K562 (cell line): Measurements from ENCODE around the gene SFXN3. TPM values are rescaled to one million over a fixed set of nuclear protein-coding genes. Genes with fewer than 3 reads are reported as not detected.
A peak's percentile ranks its signal among the peaks of the same experiment; 100 is the strongest.

Source experiments
- DACH1 ChIP-seq: fragments of 450-650 bp; IDR thresholded peaks from 2 replicates; pipeline ENCODE4 v1.6.1; 2018; ENCODE audit not compliant: partially characterized antibody
- HDGF ChIP-seq: fragments of 450-650 bp; IDR thresholded peaks from 2 replicates; pipeline ENCODE4 v1.6.1; 2016
- KAT2B ChIP-seq: IDR thresholded peaks from one replicate; pipeline ENCODE4 v1.6.1; 2012; ENCODE audit warnings: low read depth, mild to moderate bottlenecking, control low read depth, inconsistent platforms, low read length, moderate library complexity
- MAZ ChIP-seq, 2 experiments: fragments of 450-650 bp in 1 of 2; sonication (generic) in 1 of 2; formaldehyde crosslinking; IDR thresholded peaks in 1 of 2; conservative IDR thresholded peaks in 1 of 2; 2 replicates each; pipeline versions ENCODE4 v1.4.0 to v1.5.0; 2020; ENCODE audit warnings: mild to moderate bottlenecking in 1 of 2, missing genetic modification reagents in 1 of 2
- POLR2AphosphoS2 ChIP-seq: IDR thresholded peaks from 2 replicates; pipeline ENCODE4 v1.6.1; 2012; ENCODE audit warnings: low read length, improper control_type of control experiment
- POLR2G ChIP-seq: fragments of 200-400 bp; formaldehyde crosslinking; IDR thresholded peaks from 2 replicates; pipeline ENCODE4 v1.6.1; 2017; ENCODE audit warnings: low read depth, mild to moderate bottlenecking, antibody characterized with exemption, low read length, moderate library complexity
- RBBP5 ChIP-seq: fragments of 200-600 bp; sonication (generic); IDR thresholded peaks from 2 replicates; pipeline ENCODE4 v1.6.1; 2012; ENCODE audit warnings: borderline replicate concordance, mild to moderate bottlenecking, low read length, control low read depth, inconsistent platforms; ENCODE audit not compliant: insufficient read depth, poor library complexity, severe bottlenecking
- SAFB2 ChIP-seq: fragments of 200-400 bp; formaldehyde crosslinking; IDR thresholded peaks from 2 replicates; pipeline ENCODE4 v1.6.1; 2018; ENCODE audit warnings: borderline replicate concordance, low read length, low read depth, moderate library complexity; ENCODE audit not compliant: severe bottlenecking
- SETDB1 ChIP-seq: IDR thresholded peaks from one replicate; pipeline ENCODE4 v1.6.1; 2012; ENCODE audit warnings: low read length, control low read depth, inconsistent platforms
- XRCC5 ChIP-seq: fragments of 200-400 bp; formaldehyde crosslinking; IDR thresholded peaks from 2 replicates; pipeline ENCODE4 v1.6.1; 2017; ENCODE audit warnings: low read depth, mild to moderate bottlenecking, low read length
- ZBTB33 ChIP-seq: sonication (generic); formaldehyde crosslinking; IDR thresholded peaks from 2 replicates; pipeline ENCODE4 v1.8.1; 2023; ENCODE audit warnings: mild to moderate bottlenecking, missing genetic modification reagents
- ZNF263 ChIP-seq: sonication (generic); formaldehyde crosslinking; IDR thresholded peaks from 2 replicates; pipeline ENCODE4 v1.8.0; 2022; ENCODE audit warnings: mild to moderate bottlenecking, missing genetic modification reagents, borderline replicate concordance
- ZNF384 ChIP-seq: IDR thresholded peaks from 2 replicates; pipeline ENCODE4 v1.6.1; 2012; ENCODE audit warnings: low read depth, low read length, improper control_type of control experiment
- ZNF436 ChIP-seq: fragments of 250-450, 450-650 bp; sonication (Bioruptor Pico); formaldehyde crosslinking; IDR thresholded peaks from 2 replicates; pipeline ENCODE4 v1.7.0; 2020; ENCODE audit warnings: mild to moderate bottlenecking
- polyA plus RNA-seq, 8 experiments: library from polyadenylated mRNA; depleted of rRNA in 4 of 8; stranded (reverse) in 5 of 8; unstranded in 3 of 8; fragments of >200 nt; fragmentation: Nextera tagmentation in 2 of 8; fragmentation: Illumina TruSeq in 1 of 8; extraction: Ambion mirVana in 2 of 8; extraction: Trizol in 1 of 8; gene quantifications; 2 replicates each; pipeline versions ENCODE4 v1.2.1 to v1.2.3, GENCODE V29; 2011 to 2014; ENCODE audit warnings: inconsistent platforms in 1 of 8, missing spikeins in 1 of 8
- total RNA-seq, 7 experiments: library from RNA; depleted of rRNA in 6 of 7; stranded (reverse); fragments of >200 nt in 6 of 7; fragmentation: Illumina TruSeq in 2 of 7; extraction: Trizol in 2 of 7; gene quantifications; 2 replicates each; pipeline versions ENCODE4 v1.2.1 to v1.2.3, GENCODE V29; 2011 to 2021; ENCODE audit warnings: low replicate concordance in 1 of 7
- TF ChIP-seq, protein P1 (sequence below): IDR thresholded peaks from 2 replicates; pipeline ENCODE4 v1.6.1; 2016; ENCODE audit warnings: missing genetic modification characterization, missing compliant biosample characterization
- TF ChIP-seq, protein P2 (sequence below): fragments of 250-450 bp; sonication (Bioruptor Pico); IDR thresholded peaks from 2 replicates; pipeline ENCODE4 v1.8.0; 2021; ENCODE audit warnings: moderate library complexity, mild to moderate bottlenecking, inconsistent platforms
- TF ChIP-seq, protein P3 (sequence below): fragments of 250-450 bp; sonication (Bioruptor Pico); IDR thresholded peaks from 2 replicates; pipeline ENCODE4 v1.8.0; 2021; ENCODE audit warnings: borderline replicate concordance, mild to moderate bottlenecking, moderate library complexity; ENCODE audit not compliant: poor library complexity, severe bottlenecking
- TF ChIP-seq, protein P4 (sequence below): fragments of 200-800 bp; sonication (Bioruptor generic); IDR thresholded peaks from 2 replicates; pipeline ENCODE4 v1.6.1; 2017; ENCODE audit warnings: missing genetic modification characterization, missing compliant biosample characterization
- TF ChIP-seq, protein P5 (sequence below): sonication (generic); formaldehyde crosslinking; IDR thresholded peaks from 2 replicates; pipeline ENCODE4 v1.8.1; 2023; ENCODE audit warnings: mild to moderate bottlenecking, missing genetic modification reagents

The SFXN3 gene
- total and polyA plus RNA-seq, 9 of the 15 experiments (the other 6 are each of a cell fraction or from before 2014, with no cell fraction given) = 0.24 to 4.6 (median 0.86) TPM

DNA sequence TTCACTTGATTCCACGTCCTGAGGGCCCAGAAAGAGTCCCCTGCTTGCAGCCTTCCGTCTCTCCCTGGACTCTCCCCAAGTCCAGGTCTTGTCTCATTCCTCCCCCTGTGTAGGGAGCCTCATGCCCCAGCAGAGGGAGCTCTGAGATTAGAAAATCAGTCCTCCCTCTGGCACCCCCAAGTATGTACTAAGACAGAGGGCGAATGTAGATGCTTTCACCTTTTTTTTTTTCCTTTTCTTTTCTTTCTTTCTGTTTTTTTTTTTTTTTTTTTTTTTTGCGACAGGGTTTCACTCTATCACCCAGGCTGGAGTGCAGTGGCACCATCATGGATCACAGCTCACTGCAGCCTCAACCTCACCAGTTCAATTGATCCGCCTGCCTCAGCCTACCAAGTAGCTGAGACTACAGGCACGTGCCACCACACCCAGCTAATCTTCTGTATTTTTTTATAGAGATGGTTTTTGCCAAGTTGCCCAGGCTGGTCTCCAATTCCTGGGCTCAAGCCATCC is 10.3 kb downstream of the SFXN3 start (continued):
- TF ChIP-seq, protein P1, sequence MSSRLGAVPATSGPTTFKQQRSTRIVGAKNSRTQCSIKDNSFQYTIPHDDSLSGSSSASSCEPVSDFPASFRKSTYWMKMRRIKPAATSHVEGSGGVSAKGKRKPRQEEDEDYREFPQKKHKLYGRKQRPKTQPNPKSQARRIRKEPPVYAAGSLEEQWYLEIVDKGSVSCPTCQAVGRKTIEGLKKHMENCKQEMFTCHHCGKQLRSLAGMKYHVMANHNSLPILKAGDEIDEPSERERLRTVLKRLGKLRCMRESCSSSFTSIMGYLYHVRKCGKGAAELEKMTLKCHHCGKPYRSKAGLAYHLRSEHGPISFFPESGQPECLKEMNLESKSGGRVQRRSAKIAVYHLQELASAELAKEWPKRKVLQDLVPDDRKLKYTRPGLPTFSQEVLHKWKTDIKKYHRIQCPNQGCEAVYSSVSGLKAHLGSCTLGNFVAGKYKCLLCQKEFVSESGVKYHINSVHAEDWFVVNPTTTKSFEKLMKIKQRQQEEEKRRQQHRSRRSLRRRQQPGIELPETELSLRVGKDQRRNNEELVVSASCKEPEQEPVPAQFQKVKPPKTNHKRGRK = no peak
- TF ChIP-seq POLR2G (no peak), ZNF384 (peak; percentile 57; the same call in 1 of the 2 replicates), ZNF436 (CRISPR knock-in tag) (no peak), ZBTB33 (CRISPR knock-in tag) (no peak), SETDB1 (no peak), POLR2AphosphoS2 (no peak), DACH1 (no peak), ZNF263 (peak; percentile 61; the same call in 1 of the 2 replicates), RBBP5 (no peak), HDGF (no peak), SAFB2 (no peak), KAT2B (no peak), MAZ (CRISPR knock-in tag; conservative IDR thresholded peaks at IDR 0.05 in 1 of 2, IDR thresholded peaks at IDR 0.05 in 1 of 2) (peak in 1 of 2 experiments; percentile 44; a peak in 2 of 4 replicates), XRCC5 (no peak)
- TF ChIP-seq, protein P2, sequence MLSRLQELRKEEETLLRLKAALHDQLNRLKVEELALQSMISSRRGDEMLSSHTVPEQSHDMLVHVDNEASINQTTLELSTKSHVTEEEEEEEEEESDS = no peak
- TF ChIP-seq, protein P3, sequence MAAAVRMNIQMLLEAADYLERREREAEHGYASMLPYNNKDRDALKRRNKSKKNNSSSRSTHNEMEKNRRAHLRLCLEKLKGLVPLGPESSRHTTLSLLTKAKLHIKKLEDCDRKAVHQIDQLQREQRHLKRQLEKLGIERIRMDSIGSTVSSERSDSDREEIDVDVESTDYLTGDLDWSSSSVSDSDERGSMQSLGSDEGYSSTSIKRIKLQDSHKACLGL (CRISPR knock-in tag) = no peak
- TF ChIP-seq, protein P4, sequence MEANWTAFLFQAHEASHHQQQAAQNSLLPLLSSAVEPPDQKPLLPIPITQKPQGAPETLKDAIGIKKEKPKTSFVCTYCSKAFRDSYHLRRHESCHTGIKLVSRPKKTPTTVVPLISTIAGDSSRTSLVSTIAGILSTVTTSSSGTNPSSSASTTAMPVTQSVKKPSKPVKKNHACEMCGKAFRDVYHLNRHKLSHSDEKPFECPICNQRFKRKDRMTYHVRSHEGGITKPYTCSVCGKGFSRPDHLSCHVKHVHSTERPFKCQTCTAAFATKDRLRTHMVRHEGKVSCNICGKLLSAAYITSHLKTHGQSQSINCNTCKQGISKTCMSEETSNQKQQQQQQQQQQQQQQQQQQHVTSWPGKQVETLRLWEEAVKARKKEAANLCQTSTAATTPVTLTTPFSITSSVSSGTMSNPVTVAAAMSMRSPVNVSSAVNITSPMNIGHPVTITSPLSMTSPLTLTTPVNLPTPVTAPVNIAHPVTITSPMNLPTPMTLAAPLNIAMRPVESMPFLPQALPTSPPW (CRISPR knock-in tag) = peak; percentile 30; the same call in 1 of the 2 replicates
- TF ChIP-seq, protein P5, sequence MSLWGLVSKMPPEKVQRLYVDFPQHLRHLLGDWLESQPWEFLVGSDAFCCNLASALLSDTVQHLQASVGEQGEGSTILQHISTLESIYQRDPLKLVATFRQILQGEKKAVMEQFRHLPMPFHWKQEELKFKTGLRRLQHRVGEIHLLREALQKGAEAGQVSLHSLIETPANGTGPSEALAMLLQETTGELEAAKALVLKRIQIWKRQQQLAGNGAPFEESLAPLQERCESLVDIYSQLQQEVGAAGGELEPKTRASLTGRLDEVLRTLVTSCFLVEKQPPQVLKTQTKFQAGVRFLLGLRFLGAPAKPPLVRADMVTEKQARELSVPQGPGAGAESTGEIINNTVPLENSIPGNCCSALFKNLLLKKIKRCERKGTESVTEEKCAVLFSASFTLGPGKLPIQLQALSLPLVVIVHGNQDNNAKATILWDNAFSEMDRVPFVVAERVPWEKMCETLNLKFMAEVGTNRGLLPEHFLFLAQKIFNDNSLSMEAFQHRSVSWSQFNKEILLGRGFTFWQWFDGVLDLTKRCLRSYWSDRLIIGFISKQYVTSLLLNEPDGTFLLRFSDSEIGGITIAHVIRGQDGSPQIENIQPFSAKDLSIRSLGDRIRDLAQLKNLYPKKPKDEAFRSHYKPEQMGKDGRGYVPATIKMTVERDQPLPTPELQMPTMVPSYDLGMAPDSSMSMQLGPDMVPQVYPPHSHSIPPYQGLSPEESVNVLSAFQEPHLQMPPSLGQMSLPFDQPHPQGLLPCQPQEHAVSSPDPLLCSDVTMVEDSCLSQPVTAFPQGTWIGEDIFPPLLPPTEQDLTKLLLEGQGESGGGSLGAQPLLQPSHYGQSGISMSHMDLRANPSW (CRISPR knock-in tag) = no peak
